Measurements from ENCODE around the gene FBXL13.
"Not testable (repeated sequence)": the region's sequence is repeated elsewhere in the genome, so short reads cannot be mapped to it uniquely, and the experiment has no call there.

DNA sequence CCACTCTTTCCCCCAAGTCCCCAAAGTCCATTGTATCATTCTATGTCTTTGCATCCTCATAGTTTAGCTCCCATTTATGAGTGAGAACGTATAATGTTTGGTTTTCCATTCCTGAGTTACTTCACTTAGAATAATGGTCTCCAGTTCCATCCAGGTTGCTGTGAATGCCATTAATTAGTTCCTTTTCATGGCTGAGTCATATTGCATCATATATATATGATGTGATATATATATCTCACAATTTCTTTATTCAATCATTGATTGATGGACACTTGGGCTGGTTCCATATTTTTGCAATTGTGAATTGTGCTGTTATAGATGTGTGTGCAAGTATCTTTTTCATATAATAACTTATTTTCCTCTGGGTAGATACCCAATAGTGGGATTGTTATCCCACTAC, 18.6 kb downstream of the FBXL13 start:
- TF ChIP-seq, protein P1, sequence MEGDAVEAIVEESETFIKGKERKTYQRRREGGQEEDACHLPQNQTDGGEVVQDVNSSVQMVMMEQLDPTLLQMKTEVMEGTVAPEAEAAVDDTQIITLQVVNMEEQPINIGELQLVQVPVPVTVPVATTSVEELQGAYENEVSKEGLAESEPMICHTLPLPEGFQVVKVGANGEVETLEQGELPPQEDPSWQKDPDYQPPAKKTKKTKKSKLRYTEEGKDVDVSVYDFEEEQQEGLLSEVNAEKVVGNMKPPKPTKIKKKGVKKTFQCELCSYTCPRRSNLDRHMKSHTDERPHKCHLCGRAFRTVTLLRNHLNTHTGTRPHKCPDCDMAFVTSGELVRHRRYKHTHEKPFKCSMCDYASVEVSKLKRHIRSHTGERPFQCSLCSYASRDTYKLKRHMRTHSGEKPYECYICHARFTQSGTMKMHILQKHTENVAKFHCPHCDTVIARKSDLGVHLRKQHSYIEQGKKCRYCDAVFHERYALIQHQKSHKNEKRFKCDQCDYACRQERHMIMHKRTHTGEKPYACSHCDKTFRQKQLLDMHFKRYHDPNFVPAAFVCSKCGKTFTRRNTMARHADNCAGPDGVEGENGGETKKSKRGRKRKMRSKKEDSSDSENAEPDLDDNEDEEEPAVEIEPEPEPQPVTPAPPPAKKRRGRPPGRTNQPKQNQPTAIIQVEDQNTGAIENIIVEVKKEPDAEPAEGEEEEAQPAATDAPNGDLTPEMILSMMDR (IDR thresholded peaks at IDR 0.05), result not testable (repeated sequence)
- TF ChIP-seq POLR2A (IDR thresholded peaks at IDR 0.05), result not testable (repeated sequence)
